ENCODE measurements around the gene KCTD10.

DNA sequence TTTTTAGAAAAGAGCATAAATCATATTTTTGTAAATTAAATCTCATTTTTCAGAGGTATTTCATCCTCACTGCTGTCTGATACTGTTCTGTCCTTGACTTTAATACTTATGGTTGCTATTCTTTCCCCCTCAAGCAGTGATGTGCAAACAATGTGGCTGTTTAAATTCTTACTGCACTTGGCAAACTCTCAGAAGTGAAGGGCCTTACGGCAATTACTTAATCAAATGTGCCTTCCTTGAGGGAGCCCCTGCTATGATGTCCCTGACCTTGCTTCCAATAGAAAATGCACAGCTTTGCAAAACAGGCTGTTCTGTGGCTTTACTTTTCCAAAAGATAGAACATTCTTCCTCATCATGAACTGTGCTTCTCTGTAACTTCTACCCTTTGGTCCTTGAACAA lies 35.5 kb upstream of the KCTD10 start:
- TF ChIP-seq, protein P1, sequence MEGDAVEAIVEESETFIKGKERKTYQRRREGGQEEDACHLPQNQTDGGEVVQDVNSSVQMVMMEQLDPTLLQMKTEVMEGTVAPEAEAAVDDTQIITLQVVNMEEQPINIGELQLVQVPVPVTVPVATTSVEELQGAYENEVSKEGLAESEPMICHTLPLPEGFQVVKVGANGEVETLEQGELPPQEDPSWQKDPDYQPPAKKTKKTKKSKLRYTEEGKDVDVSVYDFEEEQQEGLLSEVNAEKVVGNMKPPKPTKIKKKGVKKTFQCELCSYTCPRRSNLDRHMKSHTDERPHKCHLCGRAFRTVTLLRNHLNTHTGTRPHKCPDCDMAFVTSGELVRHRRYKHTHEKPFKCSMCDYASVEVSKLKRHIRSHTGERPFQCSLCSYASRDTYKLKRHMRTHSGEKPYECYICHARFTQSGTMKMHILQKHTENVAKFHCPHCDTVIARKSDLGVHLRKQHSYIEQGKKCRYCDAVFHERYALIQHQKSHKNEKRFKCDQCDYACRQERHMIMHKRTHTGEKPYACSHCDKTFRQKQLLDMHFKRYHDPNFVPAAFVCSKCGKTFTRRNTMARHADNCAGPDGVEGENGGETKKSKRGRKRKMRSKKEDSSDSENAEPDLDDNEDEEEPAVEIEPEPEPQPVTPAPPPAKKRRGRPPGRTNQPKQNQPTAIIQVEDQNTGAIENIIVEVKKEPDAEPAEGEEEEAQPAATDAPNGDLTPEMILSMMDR (IDR thresholded peaks at IDR 0.05): no peak
- no peak for TF ChIP-seq ZFX (IDR thresholded peaks at IDR 0.05; ENCODE audit: borderline replicate concordance)
